ENCODE measurements around the gene CASP9.
"Not testable (repeated sequence)": the region's sequence is repeated elsewhere in the genome, so short reads cannot be mapped to it uniquely, and the experiment has no call there.

CASP9 gene

GRCh38 chr1:15493869-15494390 is 30.1 kb downstream of the CASP9 start:
- DNase-seq, result no peak

DNA sequence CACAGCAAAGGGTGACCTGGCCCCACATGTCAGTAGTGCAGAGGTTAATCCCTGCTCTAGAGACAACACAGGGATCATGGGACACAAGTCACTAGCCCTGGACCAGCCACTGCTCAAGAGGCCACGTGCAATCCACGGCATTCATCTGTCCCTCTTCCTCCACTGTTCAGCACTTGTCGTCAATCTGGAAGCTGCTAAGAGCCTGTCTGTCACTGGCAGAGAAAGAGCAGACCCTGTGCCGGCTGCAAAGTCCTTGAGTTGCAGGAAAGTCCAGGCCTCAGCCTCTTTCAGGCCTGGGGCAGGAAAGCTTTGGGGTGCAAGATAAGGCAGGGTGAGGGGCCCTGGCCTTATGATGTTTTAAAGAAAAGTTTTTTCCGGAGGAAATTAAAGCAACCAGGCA is 31.4 kb downstream of the CASP9 start:
- DNase-seq, result no peak

DNA sequence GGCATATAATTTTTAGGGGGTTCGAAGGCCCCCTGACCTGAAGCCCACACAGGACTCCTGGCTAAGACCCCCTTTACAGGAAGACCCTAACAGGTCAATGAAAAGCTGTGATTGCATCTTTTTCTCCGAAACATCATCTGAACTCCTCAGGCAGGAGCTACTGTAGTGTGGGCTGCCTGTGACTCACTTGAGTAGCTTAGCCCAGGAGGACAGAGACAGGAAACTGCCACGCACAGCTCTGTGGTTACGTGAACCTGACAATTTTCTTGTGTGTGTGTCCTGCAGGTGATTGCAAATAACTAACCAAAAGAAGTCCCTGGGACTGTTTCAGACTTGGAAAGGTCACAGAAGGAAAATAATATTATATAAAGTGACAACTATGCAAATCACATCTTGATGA is 33.0 kb downstream of the CASP9 start:
- DNase-seq, result not testable (repeated sequence)

DNA sequence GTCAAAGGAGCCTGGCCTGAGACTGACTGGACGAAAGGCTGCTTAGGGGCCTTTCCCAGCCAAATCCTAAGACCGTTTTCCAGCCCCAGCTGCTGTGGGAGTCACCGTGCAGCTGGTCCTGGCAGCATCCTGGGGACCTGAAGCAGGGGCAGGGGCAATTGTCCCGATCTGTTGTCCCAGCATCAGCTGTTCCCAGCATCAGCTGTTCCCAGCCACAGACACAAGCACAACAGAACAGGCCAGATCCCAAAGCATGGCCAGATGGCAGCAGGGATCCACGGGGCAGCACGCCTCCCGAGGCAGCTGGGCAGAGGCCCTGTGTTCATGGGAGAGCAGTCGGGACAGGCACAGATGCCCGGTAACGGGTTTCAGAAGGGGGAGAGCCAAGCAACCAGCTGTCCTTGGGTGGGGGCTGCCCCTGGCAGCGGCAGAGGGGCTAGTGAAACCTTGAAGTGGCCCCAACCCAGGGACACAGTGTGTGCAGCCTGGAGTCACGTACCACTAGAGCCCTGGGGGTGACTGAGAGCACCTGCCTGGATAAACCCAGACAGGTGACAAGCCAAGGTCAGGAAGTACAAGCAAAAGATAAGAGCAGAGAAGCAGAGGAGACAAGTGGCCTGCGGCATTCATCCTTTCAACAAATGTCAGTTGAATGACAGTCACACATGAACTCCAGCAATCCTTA is 34.8 kb downstream of the CASP9 start:
- DNase-seq, result no peak

DNA sequence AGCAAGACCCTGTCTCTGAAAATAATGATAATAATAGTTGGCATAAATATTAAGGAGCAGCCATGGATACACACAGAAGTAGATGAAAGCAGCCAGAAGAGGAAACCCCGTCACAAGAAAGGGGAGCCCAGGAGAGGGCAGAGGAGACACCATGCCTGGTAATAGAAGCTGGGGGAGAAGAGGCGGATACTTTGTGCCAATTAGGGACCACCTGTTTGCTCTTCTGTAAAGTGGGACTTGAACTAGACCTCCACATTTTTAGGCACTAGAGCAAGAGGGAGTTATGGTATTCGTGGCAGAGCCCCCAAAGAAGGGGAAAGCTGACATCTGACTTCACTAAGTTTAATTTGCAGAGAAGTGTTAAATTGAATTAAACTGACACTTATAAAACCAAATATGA is 35.6 kb downstream of the CASP9 start:
- DNase-seq, result no peak

GRCh38 chr1:15486844-15487610 is 37.0 kb downstream of the CASP9 start:
- not testable (repeated sequence) for DNase-seq

GRCh38 chr1:15485636-15486035 is 38.4 kb downstream of the CASP9 start:
- DNase-seq, result no peak

DNA sequence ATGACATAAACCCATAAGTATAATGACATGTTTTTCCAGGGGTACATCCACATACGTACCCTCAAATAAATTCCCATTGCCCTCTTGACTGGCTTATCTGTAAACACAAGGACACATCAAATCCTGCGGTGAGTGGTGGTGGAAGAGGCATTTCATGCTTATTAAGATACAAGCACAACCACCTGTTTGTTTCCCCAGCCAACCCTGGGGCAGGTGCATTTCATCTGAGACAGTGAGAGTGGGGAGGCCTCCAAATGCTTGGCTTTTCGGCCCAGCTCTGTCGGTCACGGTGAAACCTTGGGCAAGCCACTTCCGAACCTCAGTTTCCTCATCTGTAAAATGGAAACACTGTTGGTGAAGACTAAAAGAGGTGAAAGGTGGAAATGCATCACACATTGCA is 39.6 kb downstream of the CASP9 start:
- not testable (repeated sequence) for DNase-seq

DNA sequence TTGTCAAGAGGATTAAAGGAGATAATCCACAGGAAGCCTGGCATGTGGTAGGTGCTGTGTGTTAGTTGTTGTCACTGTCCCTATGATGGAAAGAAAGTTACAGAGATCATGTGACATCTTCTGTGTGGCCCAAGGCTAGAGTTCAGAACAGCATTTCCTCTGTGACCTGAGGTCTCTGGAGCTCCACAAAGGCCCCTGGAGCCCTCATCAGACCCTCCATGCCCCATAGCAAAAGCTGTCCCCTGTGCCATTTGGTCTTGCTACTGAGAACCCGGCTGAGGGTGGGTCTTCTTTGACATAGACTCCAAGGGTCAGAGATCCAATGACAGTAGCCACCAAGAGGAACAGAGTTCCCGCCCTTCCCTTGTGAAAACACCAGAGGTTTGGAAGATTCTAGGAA is 40.0 kb downstream of the CASP9 start:
- DNase-seq, result no peak

- DNase-seq, result not testable (repeated sequence)
Measured at GRCh38 chr1:15482983-15483543, 41.0 kb downstream of the CASP9 start.

- not testable (repeated sequence) for DNase-seq
Measured at GRCh38 chr1:15482455-15482854, 41.6 kb downstream of the CASP9 start.

DNA sequence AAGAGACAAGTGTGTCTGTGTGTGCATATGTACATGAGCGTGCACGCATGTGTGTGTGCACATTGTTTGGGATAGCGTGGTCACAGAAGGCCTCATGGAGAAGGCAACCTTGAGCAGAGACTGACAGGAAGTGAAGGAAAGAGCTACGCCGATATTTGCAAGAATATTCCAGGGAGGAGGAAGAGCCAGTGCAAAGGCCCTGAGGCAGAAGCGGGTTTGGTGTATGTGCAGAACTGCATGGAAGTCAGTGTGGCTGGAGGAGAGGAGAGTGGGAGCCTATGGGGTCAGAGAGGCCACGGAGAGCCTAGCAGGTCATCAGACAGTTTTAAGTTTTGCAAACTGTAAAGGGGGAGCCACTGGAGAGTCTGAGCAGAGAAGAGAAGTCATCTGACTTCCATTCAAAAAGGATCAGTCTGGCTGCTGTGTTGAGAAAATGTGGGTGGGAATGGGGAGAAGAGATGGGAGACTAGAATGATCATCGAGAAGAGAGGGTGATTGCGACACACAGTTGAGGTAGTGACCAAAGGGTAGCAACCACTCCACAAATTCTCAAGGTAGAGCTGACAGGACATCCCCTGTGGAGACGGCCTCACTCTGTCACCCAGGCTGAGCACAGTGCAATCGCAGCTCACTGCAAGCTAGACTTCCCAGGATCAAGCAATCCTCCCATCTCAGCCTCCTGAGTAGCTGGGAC is 44.2 kb downstream of the CASP9 start:
- DNase-seq, result no peak

DNA sequence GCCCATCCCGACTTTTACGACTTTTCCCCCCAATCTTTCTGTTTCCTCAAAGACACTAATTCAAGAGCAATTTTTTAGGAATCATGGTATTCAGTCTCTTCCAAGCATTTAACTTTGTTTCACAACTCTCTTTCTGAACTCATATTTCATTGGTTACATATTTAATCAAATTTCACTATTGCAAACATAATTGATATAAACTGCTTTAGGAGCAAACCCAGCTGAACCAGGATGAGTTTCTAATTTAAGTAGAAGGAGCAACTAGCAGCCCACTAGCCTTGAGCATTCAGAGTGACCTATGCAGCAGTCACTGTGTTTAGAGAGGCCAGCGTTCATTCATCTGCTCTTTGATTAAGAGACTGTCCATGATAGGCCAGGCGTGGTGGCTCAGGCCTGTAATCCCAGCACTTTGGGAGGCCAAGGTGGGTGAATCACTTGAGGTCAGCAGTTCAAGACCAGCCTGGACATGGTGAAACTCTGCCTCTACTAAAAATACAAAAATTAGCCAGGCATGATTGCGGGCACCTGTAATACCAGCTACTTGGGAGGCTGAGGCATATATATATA is 46.3 kb downstream of the CASP9 start:
- DNase-seq, result no peak

DNA sequence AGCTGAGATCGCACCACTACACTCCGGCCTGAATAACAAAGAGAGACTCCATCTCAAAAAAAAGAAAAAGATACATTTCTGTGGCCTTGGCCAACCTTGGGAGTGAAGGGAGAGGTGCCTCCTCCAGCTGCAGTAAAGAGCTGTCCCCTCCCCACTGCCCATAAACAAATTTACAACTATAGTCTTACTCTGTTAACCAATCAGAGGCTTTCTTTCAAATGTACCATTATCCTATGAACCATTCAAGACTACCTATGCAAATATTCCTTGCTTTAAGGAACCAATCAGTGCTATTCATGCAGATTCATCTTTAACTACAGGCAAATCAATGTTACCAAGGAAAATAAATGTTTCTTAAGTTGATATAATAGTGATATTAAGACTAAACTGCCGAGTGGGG is 47.1 kb downstream of the CASP9 start:
- no peak for DNase-seq

DNA sequence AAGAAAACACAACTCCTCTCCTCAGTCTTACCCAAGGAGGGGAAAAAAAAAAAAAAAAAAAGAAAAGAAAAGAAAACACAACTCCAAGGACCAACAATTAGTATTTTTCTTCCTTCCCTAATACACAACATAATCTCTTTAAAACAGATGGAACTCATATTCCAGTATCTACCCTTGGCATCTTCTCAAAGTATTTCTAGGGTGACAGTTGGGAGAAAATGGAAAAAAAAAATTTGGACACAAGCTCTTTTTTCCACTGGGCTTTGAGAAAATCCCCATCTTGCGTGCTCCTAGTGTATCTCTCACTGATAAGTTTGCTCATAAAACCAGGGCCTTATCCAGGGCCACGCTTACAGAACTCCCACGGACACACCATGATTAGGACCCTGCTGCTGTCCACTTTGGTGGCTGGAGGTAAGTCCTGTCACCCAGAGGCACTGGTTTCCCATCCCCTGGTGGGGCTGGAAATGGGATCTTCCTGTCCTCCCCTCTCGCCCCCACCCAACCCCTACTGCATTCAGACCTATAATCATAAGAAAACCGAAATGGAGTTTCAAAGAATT is 48.2 kb downstream of the CASP9 start, which contains the start of gene CELA2B:
Gene CELA2B (plus strand): TSS at position 353 of the 563 bp plus-strand sequence. CDS start 22 bp downstream, at position 375.
- no peak for DNase-seq

DNA sequence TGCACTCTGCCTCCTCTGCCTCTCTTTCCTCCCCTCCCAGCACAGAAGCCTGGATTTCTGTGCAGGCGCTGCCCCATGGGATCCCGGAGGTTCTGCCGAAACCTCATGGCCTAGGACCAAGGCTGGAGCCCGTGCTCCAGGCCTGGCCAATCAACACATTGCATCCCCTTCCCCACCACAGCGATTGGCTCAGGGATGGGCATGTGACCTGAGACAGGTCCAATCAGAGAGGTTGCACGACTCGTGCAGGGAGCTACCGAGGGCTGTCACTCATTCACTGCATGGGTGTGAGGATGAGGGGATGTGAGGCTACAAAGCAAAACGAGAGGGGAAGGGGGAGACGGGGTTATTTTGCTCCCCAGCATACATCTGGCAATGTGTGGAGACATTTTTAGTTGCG is 51.4 kb downstream of the CASP9 start:
- DNase-seq, result no peak

- not testable (repeated sequence) for DNase-seq
Measured at GRCh38 chr1:15471723-15472122, 52.3 kb downstream of the CASP9 start.

- not testable (repeated sequence) for DNase-seq
Measured at GRCh38 chr1:15471067-15471466, 52.9 kb downstream of the CASP9 start.

GRCh38 chr1:15469821-15470448 is 54.1 kb downstream of the CASP9 start:
- DNase-seq, result not testable (repeated sequence)

- DNase-seq, result no peak
Measured at GRCh38 chr1:15469361-15469760, 54.7 kb downstream of the CASP9 start.

- no peak for DNase-seq
Measured at GRCh38 chr1:15468145-15468544, 55.9 kb downstream of the CASP9 start.

Measured in CD4-positive, alpha-beta T cell treated with Interleukin-10 for 1 hour (primary cell).